ENCODE measurements around the gene SREBF1.

Gene SREBF1

GRCh38 chr17:17857496-17857895 lies 20.7 kb upstream of the SREBF1 start:
- DNase-seq, result no peak

- DNase-seq, result no peak
These were observed 19.6 kb upstream of the SREBF1 start for GRCh38 chr17:17856386-17856785.

- DNase-seq, result no peak
These were observed 19.2 kb upstream of the SREBF1 start for GRCh38 chr17:17855976-17856375.

- peak in 1 of 2 experiments; percentile 70 for DNase-seq
These were observed 17.1 kb upstream of the SREBF1 start for GRCh38 chr17:17853811-17854447.

- no peak for DNase-seq
These were observed 16.1 kb upstream of the SREBF1 start for GRCh38 chr17:17852930-17853329.

- DNase-seq, result no peak
These were observed 14.6 kb upstream of the SREBF1 start for GRCh38 chr17:17851103-17852002.

GRCh38 chr17:17849845-17850373 lies 13.1 kb upstream of the SREBF1 start:
- peak; percentile 83 for DNase-seq

GRCh38 chr17:17849147-17849820 lies 12.5 kb upstream of the SREBF1 start:
- peak; percentile 89 to 92 for DNase-seq

- no peak for DNase-seq
These were observed 11.7 kb upstream of the SREBF1 start for GRCh38 chr17:17848311-17849082.

GRCh38 chr17:17847726-17848125 lies 10.9 kb upstream of the SREBF1 start:
- no peak for DNase-seq

GRCh38 chr17:17847118-17847689 lies 10.4 kb upstream of the SREBF1 start:
- no peak for DNase-seq

GRCh38 chr17:17846645-17847044 lies 9.9 kb upstream of the SREBF1 start:
- DNase-seq, result no peak

- no peak for DNase-seq
These were observed 9.2 kb upstream of the SREBF1 start for GRCh38 chr17:17846003-17846402.

- DNase-seq, result no peak
These were observed 8.4 kb upstream of the SREBF1 start for GRCh38 chr17:17845046-17845775.

- no peak for DNase-seq
These were observed 7.7 kb upstream of the SREBF1 start for GRCh38 chr17:17844500-17844899.

- no peak for DNase-seq
These were observed 7.3 kb upstream of the SREBF1 start for GRCh38 chr17:17844079-17844478.

GRCh38 chr17:17843096-17843495 lies 6.3 kb upstream of the SREBF1 start:
- DNase-seq, result no peak

GRCh38 chr17:17842111-17842876 lies 5.5 kb upstream of the SREBF1 start:
- DNase-seq, result no peak

GRCh38 chr17:17841601-17842025 lies 4.8 kb upstream of the SREBF1 start:
- DNase-seq, result no peak

GRCh38 chr17:17840751-17841591 lies 4.2 kb upstream of the SREBF1 start:
- no peak for DNase-seq
